ENCODE data around the gene SRMS.
"Not testable (repeated sequence)": the region's sequence is repeated elsewhere in the genome, so short reads cannot be mapped to it uniquely, and the experiment has no call there.

SRMS gene

GRCh38 chr20:63579017-63579694, 31.6 kb upstream of the SRMS start:
- no peak for DNase-seq (ENCODE audit: low read depth, low spot score)

- DNase-seq (ENCODE audit: low read depth, low spot score): no peak
These were observed 30.9 kb upstream of the SRMS start for GRCh38 chr20:63578224-63579016.

GRCh38 chr20:63577317-63577894, 29.9 kb upstream of the SRMS start:
- DNase-seq (ENCODE audit: low read depth, low spot score): no peak

- no peak for DNase-seq (ENCODE audit: low read depth, low spot score)
These were observed 28.8 kb upstream of the SRMS start for GRCh38 chr20:63576311-63576710.

GRCh38 chr20:63574829-63575743, 27.5 kb upstream of the SRMS start:
- no peak for DNase-seq (ENCODE audit: low read depth, low spot score)

GRCh38 chr20:63574156-63574828, 26.7 kb upstream of the SRMS start, which contains the start of gene HELZ2:
Gene HELZ2, minus strand, starts transcription at chr20:63574239. Its CDS starts 1,854 bp downstream, at chr20:63572385.
- DNase-seq (ENCODE audit: low read depth, low spot score): no peak

GRCh38 chr20:63573647-63574131, 26.1 kb upstream of the SRMS start:
- no peak for DNase-seq (ENCODE audit: low read depth, low spot score)

GRCh38 chr20:63572788-63573646, 25.5 kb upstream of the SRMS start:
- no peak for DNase-seq (ENCODE audit: low read depth, low spot score)

GRCh38 chr20:63572071-63572787, 24.7 kb upstream of the SRMS start:
- no peak for DNase-seq (ENCODE audit: low read depth, low spot score)

GRCh38 chr20:63571087-63571478, 23.5 kb upstream of the SRMS start:
- not testable (repeated sequence) for DNase-seq (ENCODE audit: low read depth, low spot score)

GRCh38 chr20:63570281-63571086, 22.9 kb upstream of the SRMS start:
- DNase-seq (ENCODE audit: low read depth, low spot score): no peak

- DNase-seq (ENCODE audit: low read depth, low spot score): no peak
These were observed 21.7 kb upstream of the SRMS start for GRCh38 chr20:63568986-63569949.

GRCh38 chr20:63568170-63568981, 20.8 kb upstream of the SRMS start:
- DNase-seq (ENCODE audit: low read depth, low spot score): no peak

- no peak for DNase-seq (ENCODE audit: low read depth, low spot score)
These were observed 20.0 kb upstream of the SRMS start for GRCh38 chr20:63567386-63568169.

GRCh38 chr20:63567136-63567385, 19.5 kb upstream of the SRMS start:
- no peak for DNase-seq (ENCODE audit: low read depth, low spot score)

Data from smooth muscle cell of the brain vasculature (primary cell).